ENCODE measurements around the gene TASOR.
"Not testable (repeated sequence)": the region's sequence is repeated elsewhere in the genome, so short reads cannot be mapped to it uniquely, and the experiment has no call there.

TASOR gene

GRCh38 chr3:56683122-56683817, at the start of gene TASOR:
Gene TASOR, minus strand, starts transcription at chr3:56683265. Its CDS starts 259 bp downstream, at chr3:56683006.
- DNase-seq = peak; percentile 82

GRCh38 chr3:56732109-56732508, 49.0 kb upstream of the TASOR start:
- DNase-seq = no peak

GRCh38 chr3:56725175-56725574, 42.1 kb upstream of the TASOR start:
- no peak for DNase-seq

- no peak for DNase-seq
Observed at GRCh38 chr3:56724676-56725075, 41.6 kb upstream of the TASOR start.

- no peak for DNase-seq
Observed at GRCh38 chr3:56720849-56721248, 37.8 kb upstream of the TASOR start.

- DNase-seq = not testable (repeated sequence)
Observed at GRCh38 chr3:56718809-56719208, 35.7 kb upstream of the TASOR start.

GRCh38 chr3:56711344-56711743, 28.3 kb upstream of the TASOR start:
- no peak for DNase-seq

GRCh38 chr3:56707412-56707811, 24.3 kb upstream of the TASOR start:
- not testable (repeated sequence) for DNase-seq

GRCh38 chr3:56706629-56707028, 23.6 kb upstream of the TASOR start:
- no peak for DNase-seq

- no peak for DNase-seq
Observed at GRCh38 chr3:56704706-56705105, 21.6 kb upstream of the TASOR start.

- DNase-seq = peak; percentile 53
Observed at GRCh38 chr3:56702490-56703315, 19.6 kb upstream of the TASOR start.

- no peak for DNase-seq
Observed at GRCh38 chr3:56700151-56700550, 17.1 kb upstream of the TASOR start.

- DNase-seq = no peak
Observed at GRCh38 chr3:56694867-56695683, 12.0 kb upstream of the TASOR start.

GRCh38 chr3:56693750-56694149, 10.7 kb upstream of the TASOR start:
- no peak for DNase-seq

- not testable (repeated sequence) for DNase-seq
Observed at GRCh38 chr3:56692520-56693433, 9.7 kb upstream of the TASOR start.

GRCh38 chr3:56692001-56692365, 8.9 kb upstream of the TASOR start:
- DNase-seq = not testable (repeated sequence)

GRCh38 chr3:56691165-56692000, 8.3 kb upstream of the TASOR start:
- no peak for DNase-seq

GRCh38 chr3:56689303-56689702, 6.2 kb upstream of the TASOR start:
- no peak for DNase-seq

- DNase-seq = no peak
Observed at GRCh38 chr3:56688191-56688590, 5.1 kb upstream of the TASOR start.

- DNase-seq = no peak
Observed at GRCh38 chr3:56684029-56684428, 964 bp upstream of the TASOR start.

GRCh38 chr3:56682462-56683121, 473 bp downstream of the TASOR start:
- peak; percentile 50 for DNase-seq
